GM12878 (cell line): Measurements from ENCODE around the gene TRIM32. TPM values are rescaled to one million over a fixed set of nuclear protein-coding genes. Genes with fewer than 3 reads are reported as not detected.

Source experiments
- ATAC-seq: fragments of 200-7000 bp; cut with Tn5 transposase; 3 replicates; pipeline ENCODE4 v1.9.1; 2020; ENCODE audit warnings: mild to moderate bottlenecking, moderate library complexity
- BruUV-seq: library from RNA; stranded (reverse); fragments of 400-500 nt; replicated peaks from 2 replicates; lab custom pipeline; 2021; lab: Mats Ljungman, UMichigan
- CTCF ChIA-PET: fragments of 300-600 bp; sonication (Branson Sonifier 250); formaldehyde crosslinking; extraction: SDS; loops from one replicate; lab custom pipeline; 2021; ENCODE audit warnings: inconsistent platforms; lab: Yijun Ruan, JAX
- POLR2A ChIA-PET: fragments of 350-600 bp; formaldehyde crosslinking; extraction: SDS; loops from one replicate; lab custom pipeline; 2021; ENCODE audit warnings: inconsistent platforms; lab: Charles Lee
- RAD21 ChIA-PET: fragments of 300-600 bp; sonication (Branson Sonifier 250); formaldehyde crosslinking; loops from one replicate; lab custom pipeline; 2023; ENCODE audit warnings: antibody characterized with exemption; ENCODE audit not compliant: unreplicated experiment; lab: Charles Lee
- SMC1A ChIA-PET: fragments of 300-600 bp; sonication (Branson Sonifier 250); formaldehyde crosslinking; loops from one replicate; lab custom pipeline; 2023; ENCODE audit not compliant: unreplicated experiment, uncharacterized antibody; lab: Charles Lee
- DNase-seq: peaks from one replicate; pipeline ENCODE4 v3.0.0-alpha.2; 2011; ENCODE audit warnings: low read depth, low spot score
- FAIRE-seq: peaks from 3 replicates; lab custom pipeline; 2011; peaks lifted over from hg19 to GRCh38; lab: Jason Lieb, UNC
- H2AFZ ChIP-seq: 2 replicates; pipeline ENCODE4 v1.6.0; 2011; ENCODE audit warnings: low read depth, low read length, control low read depth; ENCODE audit not compliant: control insufficient read depth
- H3K27ac ChIP-seq: 2 replicates; pipeline ENCODE4 v1.5.1; 2011; ENCODE audit warnings: control low read depth; ENCODE audit not compliant: control insufficient read depth, insufficient read depth
- H3K27me3 ChIP-seq, 2 experiments: replicated peaks in 1 of 2; 2 replicates each; pipeline versions ENCODE4 v1.6.0 to v1.6.1; 2011; ENCODE audit warnings: low read length in 1 of 2; ENCODE audit not compliant: control insufficient read depth in 2 of 2, insufficient read depth in 2 of 2
- H3K36me3 ChIP-seq, 2 experiments: 2 replicates each; pipeline ENCODE4 v1.5.1; 2011; ENCODE audit warnings: low read length in 1 of 2; ENCODE audit not compliant: control insufficient read depth in 2 of 2, insufficient read depth in 2 of 2
- H3K4me1 ChIP-seq: 2 replicates; pipeline ENCODE4 v1.6.1; 2011; ENCODE audit warnings: mild to moderate bottlenecking, low read length, moderate library complexity, mixed read lengths; ENCODE audit not compliant: control insufficient read depth, insufficient read depth
- H3K4me2 ChIP-seq: 2 replicates; pipeline ENCODE4 v1.6.0; 2011; ENCODE audit warnings: control low read depth; ENCODE audit not compliant: control insufficient read depth, insufficient read depth
- H3K4me3 ChIP-seq: fragments of 200-600 bp; sonication (generic); 2 replicates; pipeline ENCODE4 v1.5.1; 2016
- H3K79me2 ChIP-seq: 2 replicates; pipeline ENCODE4 v1.6.0; 2011; ENCODE audit warnings: low read length; ENCODE audit not compliant: control insufficient read depth, insufficient read depth
- H3K9ac ChIP-seq: 2 replicates; pipeline ENCODE4 v1.8.0; 2011; ENCODE audit warnings: low read length, control low read depth, mixed read lengths; ENCODE audit not compliant: control insufficient read depth, insufficient read depth
- H3K9me3 ChIP-seq: replicated peaks from 3 replicates; pipeline ENCODE4 v1.5.1; 2011; ENCODE audit warnings: mild to moderate bottlenecking, low read length; ENCODE audit not compliant: control insufficient read depth, insufficient read depth
- H4K20me1 ChIP-seq: 2 replicates; pipeline ENCODE4 v1.6.0; 2011; ENCODE audit not compliant: control insufficient read depth, insufficient read depth
- CBX3 ChIP-seq: fragments of 200-600 bp; sonication (generic); IDR thresholded peaks from 2 replicates; pipeline ENCODE4 v1.6.1; 2016; ENCODE audit warnings: low read depth, borderline replicate concordance
- CHD1 ChIP-seq: IDR thresholded peaks from 2 replicates; pipeline ENCODE4 v1.6.1; 2012; ENCODE audit warnings: low read depth, low read length, improper control_type of control experiment
- FOXM1 ChIP-seq: IDR thresholded peaks from 2 replicates; pipeline ENCODE4 v1.6.1; 2012; ENCODE audit warnings: low read depth, mild to moderate bottlenecking, inconsistent platforms, low read length, moderate library complexity
- KAT2A ChIP-seq: conservative IDR thresholded peaks from 2 replicates; pipeline ENCODE4 v1.6.1; 2011; ENCODE audit warnings: low read depth, low read length; ENCODE audit not compliant: control insufficient read depth
- MEF2A ChIP-seq: IDR thresholded peaks from 2 replicates; pipeline ENCODE4 v1.6.1; 2011; ENCODE audit warnings: low read depth, mild to moderate bottlenecking, low read length, moderate library complexity; ENCODE audit not compliant: insufficient read depth
- NFXL1 ChIP-seq: fragments of 450-650 bp; IDR thresholded peaks from 2 replicates; pipeline ENCODE4 v1.6.1; 2017; ENCODE audit warnings: antibody characterized with exemption, mild to moderate bottlenecking, borderline replicate concordance
- RAD21 ChIP-seq: IDR thresholded peaks from 2 replicates; pipeline ENCODE4 v1.6.1; 2011; ENCODE audit warnings: mild to moderate bottlenecking, low read depth, low read length, moderate library complexity; ENCODE audit not compliant: insufficient read depth
- RFX5 ChIP-seq: IDR thresholded peaks from 2 replicates; pipeline ENCODE4 v1.6.1; 2011; ENCODE audit warnings: low read depth, low read length, improper control_type of control experiment
- SMARCA5 ChIP-seq: fragments of 450-650 bp; IDR thresholded peaks from 2 replicates; pipeline ENCODE4 v1.6.1; 2017; ENCODE audit warnings: mild to moderate bottlenecking
- WGBS: methylation state at CpG from one replicate; pipeline ENCODE4 v1.1.6; 2016; ENCODE audit warnings: low lambda C conversion rate; ENCODE audit not compliant: insufficient replicate concordance, insufficient coverage; ENCODE audit errors: missing lambda C conversion rate; 5-methylcytosine and 5-hydroxymethylcytosine counted together
- in situ Hi-C: fragments of 300-500 bp; cut with MboI; formaldehyde crosslinking; loops from 9 replicates; pipeline ENCODE4 v1.14.3; 2018; ENCODE audit warnings: mixed read lengths
- intact Hi-C: fragments of 100-400 bp; cut with micrococcal nuclease; formaldehyde crosslinking; loops from one replicate; pipeline ENCODE4 v1.14.2; 2022; ENCODE audit not compliant: unreplicated experiment
- polyA plus RNA-seq, 11 experiments: library from polyadenylated mRNA; depleted of rRNA in 4 of 11; unstranded in 6 of 11; stranded (reverse) in 5 of 11; fragments of >200 nt; fragmentation: Nextera tagmentation in 4 of 11; fragmentation: Illumina TruSeq in 1 of 11; extraction: Ambion mirVana in 4 of 11; extraction: Trizol in 1 of 11; gene quantifications; 1 replicate in 1 of 11; 2 replicates in 10 of 11; pipeline versions ENCODE4 v1.2.1 to v1.2.3, GENCODE V29; 2011 to 2016; ENCODE audit warnings: inconsistent platforms in 2 of 11, missing spikeins in 2 of 11, low read depth in 1 of 11
- total RNA-seq, 4 experiments: library from RNA; depleted of rRNA in 3 of 4; stranded (reverse); fragments of >200 nt in 3 of 4; fragmentation: Illumina TruSeq in 1 of 4; extraction: Trizol in 1 of 4; gene quantifications; 2 replicates each; pipeline versions ENCODE4 v1.2.1 to v1.2.3, GENCODE V29; 2013 to 2021
- TF ChIP-seq, protein P1 (sequence below): IDR thresholded peaks from 2 replicates; pipeline ENCODE4 v1.6.1; 2012; ENCODE audit warnings: improper control_type of control experiment, low read depth, low read length; ENCODE audit not compliant: insufficient replicate concordance
- TF ChIP-seq, protein P2 (sequence below): fragments of 450-650 bp; IDR thresholded peaks from 2 replicates; pipeline ENCODE4 v1.6.1; 2018; ENCODE audit warnings: borderline replicate concordance, mild to moderate bottlenecking; ENCODE audit not compliant: partially characterized antibody
- TF ChIP-seq, protein P3 (sequence below): IDR thresholded peaks from 2 replicates; pipeline ENCODE4 v1.6.1; 2012; ENCODE audit warnings: low read depth, low read length, improper control_type of control experiment

Gene TRIM32
- total and polyA plus RNA-seq, 10 of the 15 experiments (the other 5 are each of a cell fraction or from before 2014, with no cell fraction given), result 7.1 to 23.8 (median 12.2) TPM

DNA sequence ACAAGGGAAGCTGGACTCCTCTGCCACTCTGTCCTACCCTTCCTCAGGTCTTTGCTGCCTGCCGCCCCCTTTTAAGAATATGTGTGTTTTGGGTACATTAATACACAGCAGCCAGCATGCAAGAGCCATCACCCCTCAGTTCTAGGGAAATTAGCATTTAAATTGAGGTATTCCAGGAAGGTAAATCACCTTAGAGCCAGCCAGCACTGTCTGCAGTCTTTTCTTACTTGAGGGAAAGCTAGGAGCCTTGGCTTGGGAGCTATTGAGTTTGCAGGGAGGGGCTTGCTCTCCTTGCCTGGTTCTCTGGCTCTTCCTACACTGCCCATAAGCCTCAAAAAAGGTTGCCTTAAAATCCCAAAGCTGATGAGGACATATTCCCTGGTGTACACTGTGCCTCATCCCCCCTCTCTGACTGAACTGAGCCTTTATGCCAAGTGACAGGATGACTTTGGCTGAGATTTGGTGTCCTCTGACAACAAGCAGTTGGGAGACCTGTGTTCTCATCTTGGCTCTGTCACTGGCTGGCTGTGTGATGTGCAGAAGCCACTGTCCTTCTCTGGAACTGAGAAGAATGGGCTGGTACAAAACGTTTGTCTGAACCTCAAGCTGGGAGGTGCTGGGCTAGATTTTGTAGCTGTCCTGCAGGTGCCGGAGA lies 54.1 kb downstream of the TRIM32 start:
- Histone ChIP-seq H3K4me3 (no peak overlapping the region), H2AFZ (no peak overlapping the region), H3K27ac (no peak overlapping the region), H3K9me3 (no peaks in the 10 kb centered on the region), H4K20me1 (no peaks in the 10 kb centered on the region), H3K4me1 (no peaks in the 10 kb centered on the region), H3K36me3 (no peaks in the 10 kb centered on the region), H3K9ac (no peak overlapping the region), H3K79me2 (no peaks in the 10 kb centered on the region), H3K4me2 (no peak overlapping the region), H3K27me3 (no peaks in the 10 kb centered on the region)
- FAIRE-seq (no peak), ATAC-seq (no peak), DNase-seq (no peak)
- in situ Hi-C loops (loop anchor here (25.0 kb wide), 1 partner anchor 671 kb away; the partner anchor contains the start of gene ASTN2), intact Hi-C loops (no loop called here)
- SMC1A ChIA-PET, result no interaction called here
- CTCF ChIA-PET, result interaction anchor here (1.2 to 3.3 kb wide), 2 partner anchors 15 to 120 kb away, joined by 3 to 22 read pairs; no protein-coding TSS in a partner anchor
- 63% methylated on average over 3 of the region's 3 CpGs for WGBS
- no TSS peak for BruUV-seq
- RAD21 ChIA-PET, result no interaction called here
- POLR2A ChIA-PET, result no interaction called here
- TF ChIP-seq MEF2A (no peak), RFX5 (no peak), NFXL1 (no peak), SMARCA5 (no peak), FOXM1 (no peak), CBX3 (no peak), RAD21 (no peak), KAT2A (no peak), CHD1 (no peak)
- TF ChIP-seq, protein P1, sequence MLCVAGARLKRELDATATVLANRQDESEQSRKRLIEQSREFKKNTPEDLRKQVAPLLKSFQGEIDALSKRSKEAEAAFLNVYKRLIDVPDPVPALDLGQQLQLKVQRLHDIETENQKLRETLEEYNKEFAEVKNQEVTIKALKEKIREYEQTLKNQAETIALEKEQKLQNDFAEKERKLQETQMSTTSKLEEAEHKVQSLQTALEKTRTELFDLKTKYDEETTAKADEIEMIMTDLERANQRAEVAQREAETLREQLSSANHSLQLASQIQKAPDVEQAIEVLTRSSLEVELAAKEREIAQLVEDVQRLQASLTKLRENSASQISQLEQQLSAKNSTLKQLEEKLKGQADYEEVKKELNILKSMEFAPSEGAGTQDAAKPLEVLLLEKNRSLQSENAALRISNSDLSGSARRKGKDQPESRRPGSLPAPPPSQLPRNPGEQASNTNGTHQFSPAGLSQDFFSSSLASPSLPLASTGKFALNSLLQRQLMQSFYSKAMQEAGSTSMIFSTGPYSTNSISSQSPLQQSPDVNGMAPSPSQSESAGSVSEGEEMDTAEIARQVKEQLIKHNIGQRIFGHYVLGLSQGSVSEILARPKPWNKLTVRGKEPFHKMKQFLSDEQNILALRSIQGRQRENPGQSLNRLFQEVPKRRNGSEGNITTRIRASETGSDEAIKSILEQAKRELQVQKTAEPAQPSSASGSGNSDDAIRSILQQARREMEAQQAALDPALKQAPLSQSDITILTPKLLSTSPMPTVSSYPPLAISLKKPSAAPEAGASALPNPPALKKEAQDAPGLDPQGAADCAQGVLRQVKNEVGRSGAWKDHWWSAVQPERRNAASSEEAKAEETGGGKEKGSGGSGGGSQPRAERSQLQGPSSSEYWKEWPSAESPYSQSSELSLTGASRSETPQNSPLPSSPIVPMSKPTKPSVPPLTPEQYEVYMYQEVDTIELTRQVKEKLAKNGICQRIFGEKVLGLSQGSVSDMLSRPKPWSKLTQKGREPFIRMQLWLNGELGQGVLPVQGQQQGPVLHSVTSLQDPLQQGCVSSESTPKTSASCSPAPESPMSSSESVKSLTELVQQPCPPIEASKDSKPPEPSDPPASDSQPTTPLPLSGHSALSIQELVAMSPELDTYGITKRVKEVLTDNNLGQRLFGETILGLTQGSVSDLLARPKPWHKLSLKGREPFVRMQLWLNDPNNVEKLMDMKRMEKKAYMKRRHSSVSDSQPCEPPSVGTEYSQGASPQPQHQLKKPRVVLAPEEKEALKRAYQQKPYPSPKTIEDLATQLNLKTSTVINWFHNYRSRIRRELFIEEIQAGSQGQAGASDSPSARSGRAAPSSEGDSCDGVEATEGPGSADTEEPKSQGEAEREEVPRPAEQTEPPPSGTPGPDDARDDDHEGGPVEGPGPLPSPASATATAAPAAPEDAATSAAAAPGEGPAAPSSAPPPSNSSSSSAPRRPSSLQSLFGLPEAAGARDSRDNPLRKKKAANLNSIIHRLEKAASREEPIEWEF, result no peak
- TF ChIP-seq, protein P2, sequence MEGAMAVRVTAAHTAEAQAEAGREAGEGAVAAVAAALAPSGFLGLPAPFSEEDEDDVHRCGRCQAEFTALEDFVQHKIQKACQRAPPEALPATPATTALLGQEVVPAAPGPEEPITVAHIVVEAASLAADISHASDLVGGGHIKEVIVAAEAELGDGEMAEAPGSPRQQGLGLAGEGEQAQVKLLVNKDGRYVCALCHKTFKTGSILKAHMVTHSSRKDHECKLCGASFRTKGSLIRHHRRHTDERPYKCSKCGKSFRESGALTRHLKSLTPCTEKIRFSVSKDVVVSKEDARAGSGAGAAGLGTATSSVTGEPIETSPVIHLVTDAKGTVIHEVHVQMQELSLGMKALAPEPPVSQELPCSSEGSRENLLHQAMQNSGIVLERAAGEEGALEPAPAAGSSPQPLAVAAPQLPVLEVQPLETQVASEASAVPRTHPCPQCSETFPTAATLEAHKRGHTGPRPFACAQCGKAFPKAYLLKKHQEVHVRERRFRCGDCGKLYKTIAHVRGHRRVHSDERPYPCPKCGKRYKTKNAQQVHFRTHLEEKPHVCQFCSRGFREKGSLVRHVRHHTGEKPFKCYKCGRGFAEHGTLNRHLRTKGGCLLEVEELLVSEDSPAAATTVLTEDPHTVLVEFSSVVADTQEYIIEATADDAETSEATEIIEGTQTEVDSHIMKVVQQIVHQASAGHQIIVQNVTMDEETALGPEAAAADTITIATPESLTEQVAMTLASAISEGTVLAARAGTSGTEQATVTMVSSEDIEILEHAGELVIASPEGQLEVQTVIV, result no peak
- TF ChIP-seq, protein P3, sequence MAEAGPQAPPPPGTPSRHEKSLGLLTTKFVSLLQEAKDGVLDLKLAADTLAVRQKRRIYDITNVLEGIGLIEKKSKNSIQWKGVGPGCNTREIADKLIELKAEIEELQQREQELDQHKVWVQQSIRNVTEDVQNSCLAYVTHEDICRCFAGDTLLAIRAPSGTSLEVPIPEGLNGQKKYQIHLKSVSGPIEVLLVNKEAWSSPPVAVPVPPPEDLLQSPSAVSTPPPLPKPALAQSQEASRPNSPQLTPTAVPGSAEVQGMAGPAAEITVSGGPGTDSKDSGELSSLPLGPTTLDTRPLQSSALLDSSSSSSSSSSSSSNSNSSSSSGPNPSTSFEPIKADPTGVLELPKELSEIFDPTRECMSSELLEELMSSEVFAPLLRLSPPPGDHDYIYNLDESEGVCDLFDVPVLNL, result no peak
